ENCODE data around the gene JHY. TPM values are rescaled to one million over a fixed set of nuclear protein-coding genes. Genes with fewer than 3 reads are reported as not detected.

JHY gene
- total and polyA plus RNA-seq, 2 of the 8 experiments (the other 6 are each of a cell fraction or from before 2014, with no cell fraction given), result 0.29 to 0.91 TPM

GRCh38 chr11:122984186-122985011 is 101.8 kb downstream of the JHY start (continued):
- TF ChIP-seq RFX5 (IDR thresholded peaks at IDR 0.05; ENCODE audit: borderline replicate concordance, low read depth, low read length) (no peak), CTCF (IDR thresholded peaks at IDR 0.05; ENCODE audit: control extremely low read depth in 1 of 3, insufficient read depth in 1 of 3, low read depth in 1 of 3, low read length in 3 of 3) (no peak), ATF2 (IDR thresholded peaks at IDR 0.05; ENCODE audit: low read length) (no peak), E2F6 (IDR thresholded peaks at IDR 0.05) (no peak), BRCA1 (IDR thresholded peaks at IDR 0.05; ENCODE audit: low read depth, low read length) (no peak), SP4 (IDR thresholded peaks at IDR 0.05; ENCODE audit: low read length) (no peak), ASH2L (IDR thresholded peaks at IDR 0.05; ENCODE audit: low read length) (peak; percentile 68), GTF2F1 (IDR thresholded peaks at IDR 0.05; ENCODE audit: borderline replicate concordance, low read depth, low read length) (no peak), USF2 (IDR thresholded peaks at IDR 0.05; ENCODE audit: low read length) (no peak)

Data from H1 (cell line).